ENCODE data around the gene EEF1G. TPM values are rescaled to one million over a fixed set of nuclear protein-coding genes. Genes with fewer than 3 reads are reported as not detected.
"Not testable (repeated sequence)": the region's sequence is repeated elsewhere in the genome, so short reads cannot be mapped to it uniquely, and the experiment has no call there.

Gene EEF1G
- total RNA-seq, 1 experiment from 2014 or later, result 1,351 TPM

- peaks cover 4% of the 10 kb centered on the region; the same call in 1 of the 2 replicates for H4K20me1 ChIP-seq (ENCODE audit: insufficient read depth, low read depth, low read length)
- H3K27ac ChIP-seq (ENCODE audit: low read length), result no peak overlapping the region
- H3K4me2 ChIP-seq (ENCODE audit: low read depth, low read length, poor library complexity, severe bottlenecking), result no peak overlapping the region
- H3K79me2 ChIP-seq (ENCODE audit: low read length), result no peaks in the 10 kb centered on the region
- no peak for DNase-seq
- H3K36me3 ChIP-seq (ENCODE audit: insufficient read depth, low read length), result peaks cover 1% of the 10 kb centered on the region; the same call in 1 of the 2 replicates
- H3K9me3 ChIP-seq (ENCODE audit: low read length), result no peaks in the 10 kb centered on the region
- H3K9me2 ChIP-seq (replicated peaks; ENCODE audit: insufficient read depth, low read length), result no peaks in the 10 kb centered on the region
- H3K27me3 ChIP-seq (ENCODE audit: low read length), result no peaks in the 10 kb centered on the region
- peaks cover 47% of the 10 kb centered on the region for H3K4me1 ChIP-seq (ENCODE audit: low read length)
- H3K9ac ChIP-seq (ENCODE audit: low read length), result no peak overlapping the region
- H3K4me3 ChIP-seq (ENCODE audit: low read length), result no peak overlapping the region
- no peak overlapping the region for H2AFZ ChIP-seq (ENCODE audit: low read length)
These were observed 20.4 kb downstream of the EEF1G start for GRCh38 chr11:62553080-62553838.

DNA sequence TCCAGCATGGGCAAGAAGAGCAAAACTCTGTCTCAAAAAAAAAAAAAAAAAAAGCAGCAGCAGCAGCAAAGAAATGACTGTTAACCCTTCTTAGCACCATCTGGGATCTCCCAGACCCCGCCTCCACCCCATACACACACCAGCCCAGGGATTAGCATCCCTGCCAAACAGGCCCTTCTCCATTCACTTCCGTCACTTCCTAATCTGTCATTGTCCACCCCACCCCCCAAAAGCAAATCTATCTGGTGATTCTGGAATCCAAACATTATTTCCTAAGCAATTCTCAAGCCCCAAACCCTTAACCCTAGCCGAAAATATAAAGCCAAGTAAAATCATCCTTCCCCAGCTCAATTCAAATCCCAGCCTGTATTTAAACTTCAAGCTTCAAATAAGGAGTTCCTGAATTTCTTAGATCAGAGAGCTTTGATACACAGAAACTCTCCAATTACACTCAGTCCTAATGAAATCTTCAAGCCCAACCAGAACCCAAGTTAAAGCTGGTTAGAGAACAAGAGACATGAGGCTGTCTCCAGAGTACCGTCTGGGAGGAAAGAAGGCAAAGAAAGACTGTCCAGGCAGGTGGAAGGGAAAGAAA, 21.1 kb downstream of the EEF1G start:
- no peaks in the 10 kb centered on the region for H3K27me3 ChIP-seq (ENCODE audit: low read length)
- no peak overlapping the region for H3K4me2 ChIP-seq (ENCODE audit: low read depth, low read length, poor library complexity, severe bottlenecking)
- peaks cover 4% of the 10 kb centered on the region; the same call in 1 of the 2 replicates for H4K20me1 ChIP-seq (ENCODE audit: insufficient read depth, low read depth, low read length)
- H3K9me2 ChIP-seq (replicated peaks; ENCODE audit: insufficient read depth, low read length), result no peaks in the 10 kb centered on the region
- H3K9ac ChIP-seq (ENCODE audit: low read length), result no peak overlapping the region
- no peak overlapping the region for H3K4me3 ChIP-seq (ENCODE audit: low read length)
- H2AFZ ChIP-seq (ENCODE audit: low read length), result no peak overlapping the region
- no peaks in the 10 kb centered on the region for H3K79me2 ChIP-seq (ENCODE audit: low read length)
- no peak for DNase-seq
- no peaks in the 10 kb centered on the region for H3K9me3 ChIP-seq (ENCODE audit: low read length)
- no peaks in the 10 kb centered on the region for H3K36me3 ChIP-seq (ENCODE audit: insufficient read depth, low read length)
- peaks cover 40% of the 10 kb centered on the region for H3K4me1 ChIP-seq (ENCODE audit: low read length)
- H3K27ac ChIP-seq (ENCODE audit: low read length), result no peak overlapping the region

- not testable (repeated sequence) for H3K4me3 ChIP-seq (ENCODE audit: low read length); H3K79me2 ChIP-seq (ENCODE audit: low read length); H4K20me1 ChIP-seq (ENCODE audit: insufficient read depth, low read depth, low read length); H3K9ac ChIP-seq (ENCODE audit: low read length); H2AFZ ChIP-seq (ENCODE audit: low read length); H3K36me3 ChIP-seq (ENCODE audit: insufficient read depth, low read length); H3K27me3 ChIP-seq (ENCODE audit: low read length); H3K9me2 ChIP-seq (replicated peaks; ENCODE audit: insufficient read depth, low read length); H3K27ac ChIP-seq (ENCODE audit: low read length); H3K9me3 ChIP-seq (ENCODE audit: low read length); DNase-seq; H3K4me2 ChIP-seq (ENCODE audit: low read depth, low read length, poor library complexity, severe bottlenecking)
- peaks cover 19% of the 10 kb centered on the region for H3K4me1 ChIP-seq (ENCODE audit: low read length)
These were observed 23.2 kb downstream of the EEF1G start for GRCh38 chr11:62550478-62550877.

DNA sequence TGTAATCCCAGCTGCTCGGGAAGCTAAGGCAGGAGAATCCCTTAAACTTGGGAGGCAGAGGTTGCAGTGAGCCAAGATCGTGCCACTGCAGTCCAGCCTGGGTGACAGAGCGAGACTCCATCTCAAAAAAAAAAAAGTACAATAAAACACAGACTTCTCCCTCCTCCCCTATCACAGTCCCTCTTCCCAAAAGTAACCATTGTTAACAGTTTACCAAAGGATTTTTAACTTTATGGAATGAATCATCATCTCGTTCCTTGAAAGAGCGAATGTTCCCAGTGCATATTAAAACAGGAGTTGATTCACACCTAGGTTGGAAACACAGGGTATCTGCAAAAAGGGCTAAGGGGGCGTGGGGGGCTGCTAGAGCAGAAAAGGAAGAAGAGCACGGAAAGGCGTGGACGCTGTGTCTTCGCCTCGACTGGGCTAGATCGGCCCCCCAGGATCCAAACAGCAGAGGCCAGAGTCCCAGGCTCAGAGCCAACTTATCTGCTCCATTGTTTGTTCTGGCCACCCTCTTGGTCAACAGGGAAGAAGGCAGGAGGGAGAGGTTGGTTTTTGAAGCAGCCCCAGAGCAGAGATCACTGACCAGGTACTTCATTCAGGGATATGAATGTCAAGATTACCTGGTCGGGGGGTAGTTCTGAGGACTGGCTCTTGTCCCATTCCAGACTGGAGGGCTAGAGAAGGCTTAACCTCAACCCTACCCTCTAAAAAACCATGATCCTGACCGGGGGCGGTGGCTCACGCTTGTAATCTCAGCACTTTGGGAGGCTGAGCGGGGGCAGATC, 25.0 kb downstream of the EEF1G start:
- no peak for DNase-seq
- Histone ChIP-seq H3K27me3 (ENCODE audit: low read length) (no peaks in the 10 kb centered on the region), H3K79me2 (ENCODE audit: low read length) (no peaks in the 10 kb centered on the region), H3K36me3 (ENCODE audit: insufficient read depth, low read length) (no peaks in the 10 kb centered on the region), H3K4me1 (ENCODE audit: low read length) (peaks cover 17% of the 10 kb centered on the region), H2AFZ (ENCODE audit: low read length) (no peak overlapping the region), H3K9me3 (ENCODE audit: low read length) (no peaks in the 10 kb centered on the region), H3K4me3 (ENCODE audit: low read length) (no peak overlapping the region), H3K9ac (ENCODE audit: low read length) (no peak overlapping the region), H3K27ac (ENCODE audit: low read length) (no peak overlapping the region), H4K20me1 (ENCODE audit: insufficient read depth, low read depth, low read length) (no peaks in the 10 kb centered on the region), H3K9me2 (replicated peaks; ENCODE audit: insufficient read depth, low read length) (no peaks in the 10 kb centered on the region), H3K4me2 (ENCODE audit: low read depth, low read length, poor library complexity, severe bottlenecking) (no peak overlapping the region)

DNA sequence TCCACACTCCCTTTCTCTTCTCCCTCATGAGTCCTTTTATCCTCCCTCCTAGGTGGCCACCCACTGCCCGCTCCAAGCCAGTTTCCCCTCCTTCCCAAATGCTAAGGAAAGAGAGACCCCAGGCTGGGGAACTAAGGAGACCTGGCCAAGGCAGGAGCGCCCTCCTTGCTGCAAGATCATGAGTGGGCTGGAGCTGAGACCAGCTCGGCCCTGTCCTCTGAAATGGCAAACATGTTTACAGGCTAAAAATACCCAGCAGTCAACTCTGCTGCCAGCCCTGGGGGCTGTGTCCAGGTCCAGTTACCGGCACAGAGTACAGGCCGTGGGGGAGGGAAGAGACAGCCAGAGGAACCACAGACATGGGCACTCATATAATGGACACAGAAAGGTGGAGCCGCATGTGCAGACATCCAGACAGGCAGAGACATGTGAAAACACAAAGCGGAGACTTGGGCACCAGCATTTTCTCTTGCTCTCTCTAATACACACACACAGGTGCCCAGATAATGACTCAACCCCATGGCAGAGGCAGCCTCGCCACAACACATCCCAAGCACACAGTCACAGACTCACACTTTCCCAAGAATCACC, 25.9 kb downstream of the EEF1G start:
- no peak overlapping the region for H3K4me2 ChIP-seq (ENCODE audit: low read depth, low read length, poor library complexity, severe bottlenecking)
- no peak overlapping the region for H3K4me3 ChIP-seq (ENCODE audit: low read length)

GRCh38 chr11:62546929-62547625, 26.6 kb downstream of the EEF1G start:
- H3K9me2 ChIP-seq (replicated peaks; ENCODE audit: insufficient read depth, low read length), result no peaks in the 10 kb centered on the region
- no peaks in the 10 kb centered on the region for H3K79me2 ChIP-seq (ENCODE audit: low read length)
- DNase-seq, result no peak
- H3K4me2 ChIP-seq (ENCODE audit: low read depth, low read length, poor library complexity, severe bottlenecking), result no peak overlapping the region
- no peak overlapping the region for H3K4me3 ChIP-seq (ENCODE audit: low read length)
- no peak overlapping the region for H2AFZ ChIP-seq (ENCODE audit: low read length)
- H3K27ac ChIP-seq (ENCODE audit: low read length), result no peak overlapping the region
- H3K36me3 ChIP-seq (ENCODE audit: insufficient read depth, low read length), result no peaks in the 10 kb centered on the region
- no peaks in the 10 kb centered on the region for H3K9me3 ChIP-seq (ENCODE audit: low read length)
- no peaks in the 10 kb centered on the region for H4K20me1 ChIP-seq (ENCODE audit: insufficient read depth, low read depth, low read length)
- H3K9ac ChIP-seq (ENCODE audit: low read length), result no peak overlapping the region
- no peaks in the 10 kb centered on the region for H3K27me3 ChIP-seq (ENCODE audit: low read length)
- peaks cover 12% of the 10 kb centered on the region for H3K4me1 ChIP-seq (ENCODE audit: low read length)

More for the DNA sequence above, 25.9 kb downstream of the EEF1G start:
- H3K27ac ChIP-seq (ENCODE audit: low read length), result no peak overlapping the region
- H3K9ac ChIP-seq (ENCODE audit: low read length), result no peak overlapping the region
- no peaks in the 10 kb centered on the region for H3K27me3 ChIP-seq (ENCODE audit: low read length)
- H3K36me3 ChIP-seq (ENCODE audit: insufficient read depth, low read length), result no peaks in the 10 kb centered on the region
- H2AFZ ChIP-seq (ENCODE audit: low read length), result no peak overlapping the region
- no peak for DNase-seq
- H4K20me1 ChIP-seq (ENCODE audit: insufficient read depth, low read depth, low read length), result no peaks in the 10 kb centered on the region
- H3K9me2 ChIP-seq (replicated peaks; ENCODE audit: insufficient read depth, low read length), result no peaks in the 10 kb centered on the region
- no peaks in the 10 kb centered on the region for H3K9me3 ChIP-seq (ENCODE audit: low read length)
- no peaks in the 10 kb centered on the region for H3K79me2 ChIP-seq (ENCODE audit: low read length)
- peaks cover 19% of the 10 kb centered on the region for H3K4me1 ChIP-seq (ENCODE audit: low read length)

DNA sequence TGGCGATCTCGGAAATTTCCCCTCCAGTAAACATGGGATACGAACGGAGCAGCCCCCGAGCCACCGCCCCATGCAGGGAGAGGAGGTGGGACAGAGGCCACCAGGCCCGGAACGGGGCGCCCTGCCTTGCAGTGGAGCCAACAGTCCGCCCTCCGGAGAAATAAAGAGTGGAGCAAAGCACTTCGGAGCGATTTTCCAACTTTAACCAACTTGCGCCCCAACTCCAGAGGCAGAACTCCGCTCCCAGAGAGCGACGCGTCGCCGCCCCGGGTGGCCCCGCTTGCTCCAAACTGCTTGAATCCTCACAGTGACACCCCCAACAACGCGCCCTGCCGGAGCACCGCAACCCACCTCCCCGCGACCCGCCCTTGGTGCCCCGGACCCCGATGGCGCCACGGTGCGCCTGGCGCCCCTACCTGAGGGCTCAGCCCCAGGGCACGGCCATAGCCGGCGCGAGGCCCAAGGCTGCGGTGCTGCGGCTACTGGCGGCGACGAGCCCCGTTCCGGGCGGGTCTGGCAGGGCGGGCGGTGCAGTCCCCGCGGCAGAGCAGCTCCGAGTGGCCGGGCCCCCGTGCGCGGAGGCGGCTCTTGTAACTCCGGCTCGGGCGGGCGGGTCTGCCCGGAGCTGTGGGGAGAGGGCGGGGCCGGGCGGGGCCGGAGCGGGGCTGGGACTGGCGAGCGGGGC, 27.3 kb downstream of the EEF1G start, which contains the start of gene AHNAK:
Gene AHNAK, minus strand, starts transcription at position 563 of the 685 bp plus-strand sequence. CDS start 10,708 bp downstream, outside the sequence.
- Histone ChIP-seq H3K9me3 (ENCODE audit: low read length) (no peaks in the 10 kb centered on the region), H4K20me1 (ENCODE audit: insufficient read depth, low read depth, low read length) (no peaks in the 10 kb centered on the region), H3K79me2 (ENCODE audit: low read length) (no peaks in the 10 kb centered on the region), H3K27ac (ENCODE audit: low read length) (no peak within 1 kb of the TSS), H3K9me2 (replicated peaks; ENCODE audit: insufficient read depth, low read length) (no peaks in the 10 kb centered on the region), H3K4me1 (ENCODE audit: low read length) (peaks cover 8% of the 10 kb centered on the region), H3K27me3 (ENCODE audit: low read length) (no peaks in the 10 kb centered on the region), H3K4me3 (ENCODE audit: low read length) (no peak within 1 kb of the TSS), H3K4me2 (ENCODE audit: low read depth, low read length, poor library complexity, severe bottlenecking) (no peak within 1 kb of the TSS), H3K36me3 (ENCODE audit: insufficient read depth, low read length) (no peaks in the 10 kb centered on the region), H2AFZ (ENCODE audit: low read length) (no peak within 1 kb of the TSS), H3K9ac (ENCODE audit: low read length) (no peak within 1 kb of the TSS)
- no peak for DNase-seq

All from Karpas-422 (cell line).